Fibroblast of the aortic adventitia (primary cell): ENCODE measurements around the gene CCDC8. TPM values are rescaled to one million over a fixed set of nuclear protein-coding genes. Genes with fewer than 3 reads are reported as not detected.

ENCODE experiments used
- DNase-seq: peaks from one replicate; pipeline ENCODE4 v3.0.0-alpha.2; 2010; ENCODE audit warnings: low read depth
- H3K4me3 ChIP-seq: 2 replicates; pipeline ENCODE4 v1.5.1; 2011; ENCODE audit warnings: low read depth, mild to moderate bottlenecking, control low read depth, low read length, moderate library complexity
- CTCF ChIP-seq: IDR thresholded peaks from 2 replicates; pipeline ENCODE4 v1.5.1; 2011; ENCODE audit warnings: mild to moderate bottlenecking, low read length, control low read depth, inconsistent platforms; ENCODE audit not compliant: insufficient read depth
- total RNA-seq: library from RNA; depleted of rRNA; stranded (reverse); fragments of >200 nt; gene quantifications from 2 replicates; pipeline ENCODE4 v1.2.3, GENCODE V29; 2012; ENCODE audit warnings: low replicate concordance

CCDC8 gene
- total RNA-seq, 1 donor, result 8.5 TPM

DNA sequence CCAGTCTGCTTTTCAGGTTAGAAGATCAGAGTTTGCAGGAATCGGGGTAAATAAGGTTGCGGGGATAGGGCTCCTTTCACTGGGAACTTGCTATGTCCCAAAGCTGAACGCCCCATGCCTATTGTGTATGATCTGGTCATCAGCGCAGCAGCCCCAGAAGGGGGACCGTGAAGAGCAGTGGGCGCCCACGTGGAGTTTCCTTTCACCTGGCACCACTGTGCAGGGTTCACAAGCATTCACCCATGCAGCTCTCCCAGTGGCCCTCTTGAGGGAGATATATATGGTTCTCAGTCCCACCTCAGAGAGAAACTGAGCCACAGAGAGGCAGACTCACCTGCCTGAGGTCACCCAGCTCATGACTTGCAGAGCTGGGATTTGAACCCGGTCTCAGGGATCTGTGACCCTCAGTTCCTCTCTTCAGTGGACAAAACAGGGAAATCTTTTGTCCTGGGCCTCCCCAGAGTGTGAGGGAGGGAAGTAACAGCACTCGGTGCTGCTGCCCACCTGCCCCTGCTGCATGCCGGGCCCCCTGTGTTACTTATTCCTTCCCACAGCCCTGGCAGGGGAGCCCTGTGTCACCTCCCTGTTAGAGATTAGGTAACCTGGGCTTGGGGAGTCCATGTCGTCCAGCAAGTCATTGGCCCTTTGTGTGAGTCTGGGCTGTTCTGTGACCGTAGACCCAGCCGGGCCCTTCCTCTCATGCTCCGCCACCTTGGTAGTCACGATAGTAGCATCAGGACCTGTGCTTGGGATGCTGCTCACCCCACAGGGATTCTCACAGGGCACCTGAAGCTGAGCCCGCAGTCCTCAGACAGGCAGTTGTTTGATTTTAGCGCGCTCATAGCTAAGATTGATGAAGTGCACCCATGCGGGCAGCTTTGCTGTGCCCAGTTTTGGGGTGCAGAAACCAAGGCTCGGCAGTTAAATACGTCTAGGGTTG is 38.6 kb downstream of the CCDC8 start:
- TF ChIP-seq CTCF, result no peak
- H3K4me3 ChIP-seq, result no peak overlapping the region
- no peak for DNase-seq

GRCh38 chr19:46373491-46374359 is 39.6 kb downstream of the CCDC8 start:
- TF ChIP-seq CTCF, result no peak
- H3K4me3 ChIP-seq, result no peak overlapping the region

DNA sequence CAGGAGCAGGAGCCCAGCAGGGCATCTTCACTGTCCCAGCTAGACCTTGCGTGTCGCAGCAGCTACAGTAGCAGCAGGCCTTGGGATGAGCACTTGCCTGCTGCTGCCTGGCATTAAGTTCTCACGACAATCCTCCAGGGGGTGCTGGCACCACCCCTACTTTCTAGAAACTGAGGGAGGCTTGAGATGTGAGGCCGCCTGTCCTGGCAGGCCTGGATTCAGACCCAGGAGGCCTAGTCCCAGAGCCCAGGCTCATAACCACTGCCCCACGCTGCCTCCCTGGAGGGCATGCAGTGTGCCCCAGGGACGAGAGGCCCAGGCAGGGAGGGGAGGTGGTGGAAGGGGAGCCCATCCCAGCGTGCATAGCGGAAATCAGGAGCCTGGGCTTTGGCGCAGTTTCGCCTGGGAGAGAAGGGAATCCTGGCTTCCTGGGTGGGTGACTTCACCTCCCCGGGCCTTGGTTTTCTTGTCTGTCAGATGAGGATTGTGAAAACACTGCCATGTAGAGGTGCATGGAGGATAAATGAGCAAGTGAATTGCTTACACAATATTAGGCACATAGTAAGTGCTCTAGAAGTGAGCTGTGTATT is 40.4 kb downstream of the CCDC8 start:
- H3K4me3 ChIP-seq, result no peak overlapping the region
- DNase-seq, result peak; percentile 33

More at GRCh38 chr19:46373491-46374359, 39.6 kb downstream of the CCDC8 start:
- DNase-seq, result peak; percentile 41

DNA sequence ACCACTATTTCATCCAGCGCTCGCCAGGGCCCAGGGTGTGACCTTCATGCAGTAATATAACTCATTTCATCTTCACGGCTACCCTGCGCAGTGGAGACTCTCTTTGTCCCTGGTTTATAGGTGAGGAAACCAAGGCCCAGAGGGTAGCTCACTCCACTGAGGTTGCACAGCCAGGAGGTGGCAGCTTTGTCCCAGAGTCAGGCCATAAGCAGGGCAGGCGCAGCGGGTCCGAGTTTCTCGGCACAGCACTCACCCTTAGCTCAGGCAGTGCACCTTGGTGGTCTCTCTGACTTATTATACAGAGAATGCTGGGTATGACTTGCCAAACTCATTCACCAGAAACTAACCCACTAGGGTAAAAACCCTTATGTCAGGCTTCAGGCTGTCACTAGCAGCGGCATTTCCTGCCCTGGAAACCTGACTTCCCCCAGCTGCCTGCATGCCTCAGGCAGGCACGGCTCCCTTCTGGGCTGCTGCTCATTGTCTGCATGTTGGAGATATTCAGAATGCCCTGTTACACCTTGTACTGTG is 41.9 kb downstream of the CCDC8 start:
- TF ChIP-seq CTCF, result no peak
- H3K4me3 ChIP-seq, result no peak overlapping the region
- DNase-seq, result no peak

More for the DNA sequence above, 40.4 kb downstream of the CCDC8 start:
- TF ChIP-seq CTCF, result peak; percentile 25

DNA sequence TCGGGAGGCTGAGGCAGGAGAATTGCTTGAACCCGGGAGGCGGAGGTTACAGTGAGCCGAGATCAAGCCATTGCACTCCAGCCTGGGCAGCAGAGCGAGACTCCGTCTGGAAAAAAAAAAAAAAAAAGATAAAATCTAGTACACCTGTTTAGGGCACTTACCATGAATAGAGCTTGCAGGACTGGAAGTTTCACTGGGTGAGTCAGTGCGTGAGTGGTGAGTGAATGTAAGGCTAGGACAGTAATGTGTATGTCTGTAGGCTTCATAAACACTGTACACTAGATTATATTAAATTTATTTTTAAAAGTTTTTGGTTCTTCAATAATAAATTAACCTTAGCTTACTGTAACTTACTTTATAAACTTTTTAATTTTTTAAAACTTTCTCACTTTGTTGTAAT is 43.5 kb downstream of the CCDC8 start:
- no peak for DNase-seq
- no peak overlapping the region for H3K4me3 ChIP-seq
- no peak for TF ChIP-seq CTCF

DNA sequence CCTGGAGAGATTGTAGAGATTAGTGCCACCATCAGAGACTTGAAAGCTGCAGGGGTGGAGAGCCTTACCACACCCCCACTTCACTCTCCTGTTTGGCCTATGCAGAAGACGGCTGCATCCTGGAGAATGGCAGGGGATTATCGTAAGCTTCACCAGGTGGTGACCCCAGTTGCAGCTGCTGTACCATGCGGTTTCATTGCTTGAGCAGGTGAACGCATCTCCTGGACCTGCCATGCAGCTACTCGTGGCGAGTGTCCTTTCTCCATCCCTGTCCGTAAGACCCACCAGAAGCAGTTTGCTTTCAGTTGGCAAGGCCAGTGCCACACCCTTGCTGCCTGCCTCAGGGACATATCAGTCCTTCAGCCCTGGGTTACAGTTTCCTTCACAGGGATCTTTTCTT is 45.2 kb downstream of the CCDC8 start:
- TF ChIP-seq CTCF, result no peak

More for the DNA sequence above, 45.2 kb downstream of the CCDC8 start:
- no peak overlapping the region for H3K4me3 ChIP-seq
- DNase-seq, result no peak
